Measurements from ENCODE around the gene IL31RA. TPM values are rescaled to one million over a fixed set of nuclear protein-coding genes. Genes with fewer than 3 reads are reported as not detected.

IL31RA gene
- total and polyA plus RNA-seq, 3 experiments from 2014 or later, result not detected

GRCh38 chr5:55880453-55880852 is 29.3 kb downstream of the IL31RA start:
- no peaks in the 10 kb centered on the region for H3K36me3 ChIP-seq (ENCODE audit: insufficient read depth, low read length)
- POLR2A ChIA-PET, result no interaction called here
- Mint-ChIP-seq H3K4me1 (no peaks in the 10 kb centered on the region), H3K27ac (no peak overlapping the region), H3K9me3 (peaks cover 0 to 2% (median 0%) of the 10 kb centered on the region in 5 donors), H3K36me3 (no peaks in the 10 kb centered on the region), H3K4me3 (no peak overlapping the region), H3K27me3 (peaks cover 6 to 8% of the 10 kb centered on the region in 2 donors)
- CTCF ChIA-PET, result no interaction called here
- no peaks in the 10 kb centered on the region for H3K9me3 ChIP-seq (ENCODE audit: low read length)
- H3K27me3 ChIP-seq (ENCODE audit: insufficient read depth, low read length, poor library complexity, severe bottlenecking), result no peaks in the 10 kb centered on the region
- no peak overlapping the region for H3K27ac ChIP-seq (ENCODE audit: low read depth, low read length)
- no peak for DNase-seq
- no peaks in the 10 kb centered on the region for H3K4me1 ChIP-seq (ENCODE audit: insufficient read depth, low read length)
- no peak overlapping the region for H3K4me3 ChIP-seq (ENCODE audit: low read length)

- ChIA-PET CTCF (no interaction called here), POLR2A (no interaction called here)
- Mint-ChIP-seq H3K4me1 (peaks cover 0 to 2% (median 0%) of the 10 kb centered on the region in 3 donors), H3K27ac (peak overlapping the region in 1 of 8 donors; percentile 60), H3K36me3 (no peaks in the 10 kb centered on the region), H3K4me3 (no peak overlapping the region), H3K9me3 (peaks cover 0 to 2% (median 0%) of the 10 kb centered on the region in 5 donors), H3K27me3 (peaks cover 5 to 6% of the 10 kb centered on the region in 2 donors)
- H3K4me1 ChIP-seq (ENCODE audit: insufficient read depth, low read length), result no peaks in the 10 kb centered on the region
- no peaks in the 10 kb centered on the region for H3K36me3 ChIP-seq (ENCODE audit: insufficient read depth, low read length)
- no peak overlapping the region for H3K27ac ChIP-seq (ENCODE audit: low read depth, low read length)
- no peaks in the 10 kb centered on the region for H3K9me3 ChIP-seq (ENCODE audit: low read length)
- H3K4me3 ChIP-seq (ENCODE audit: low read length), result no peak overlapping the region
- no peaks in the 10 kb centered on the region for H3K27me3 ChIP-seq (ENCODE audit: insufficient read depth, low read length, poor library complexity, severe bottlenecking)
- DNase-seq, result no peak
Observed at GRCh38 chr5:55885359-55885758, 34.2 kb downstream of the IL31RA start.

GRCh38 chr5:55888205-55888604 is 37.0 kb downstream of the IL31RA start:
- H3K36me3 Mint-ChIP-seq, result no peaks in the 10 kb centered on the region
- Histone ChIP-seq H3K36me3 (ENCODE audit: insufficient read depth, low read length) (no peaks in the 10 kb centered on the region), H3K9me3 (ENCODE audit: low read length) (no peaks in the 10 kb centered on the region), H3K4me3 (ENCODE audit: low read length) (no peak overlapping the region), H3K27me3 (ENCODE audit: insufficient read depth, low read length, poor library complexity, severe bottlenecking) (no peaks in the 10 kb centered on the region), H3K27ac (ENCODE audit: low read depth, low read length) (no peak overlapping the region), H3K4me1 (ENCODE audit: insufficient read depth, low read length) (no peaks in the 10 kb centered on the region)
- H3K9me3 Mint-ChIP-seq, result peaks cover 0 to 1% (median 0%) of the 10 kb centered on the region in 5 donors
- H3K4me3 Mint-ChIP-seq, result no peak overlapping the region
- CTCF ChIA-PET, result no interaction called here
- peaks cover 0 to 2% (median 0%) of the 10 kb centered on the region in 3 donors for H3K4me1 Mint-ChIP-seq
- H3K27ac Mint-ChIP-seq, result no peak overlapping the region
- H3K27me3 Mint-ChIP-seq, result peaks cover 5 to 6% of the 10 kb centered on the region in 2 donors
- DNase-seq, result no peak
- POLR2A ChIA-PET, result no interaction called here

GRCh38 chr5:55892479-55892878 is 41.3 kb downstream of the IL31RA start:
- H3K27me3 Mint-ChIP-seq, result peaks cover 1 to 5% of the 10 kb centered on the region in 2 donors
- peaks cover 0 to 6% (median 4%) of the 10 kb centered on the region in 3 donors for H3K4me1 Mint-ChIP-seq
- no peak for DNase-seq
- Histone ChIP-seq H3K4me3 (ENCODE audit: low read length) (no peak overlapping the region), H3K27me3 (ENCODE audit: insufficient read depth, low read length, poor library complexity, severe bottlenecking) (no peaks in the 10 kb centered on the region), H3K9me3 (ENCODE audit: low read length) (no peaks in the 10 kb centered on the region), H3K4me1 (ENCODE audit: insufficient read depth, low read length) (no peaks in the 10 kb centered on the region), H3K36me3 (ENCODE audit: insufficient read depth, low read length) (no peaks in the 10 kb centered on the region), H3K27ac (ENCODE audit: low read depth, low read length) (no peak overlapping the region)
- peaks cover 0 to 1% (median 0%) of the 10 kb centered on the region in 5 donors for H3K9me3 Mint-ChIP-seq
- H3K36me3 Mint-ChIP-seq, result no peaks in the 10 kb centered on the region
- no peak overlapping the region for H3K4me3 Mint-ChIP-seq
- POLR2A ChIA-PET, result no interaction called here
- H3K27ac Mint-ChIP-seq, result no peak overlapping the region
- CTCF ChIA-PET, result interaction anchor here (1.6 kb wide), 1 partner anchor 11 kb away, joined by 3 read pairs; no protein-coding TSS in a partner anchor

- no peak overlapping the region for H3K27ac Mint-ChIP-seq
- Histone ChIP-seq H3K4me3 (ENCODE audit: low read length) (no peak overlapping the region), H3K27me3 (ENCODE audit: insufficient read depth, low read length, poor library complexity, severe bottlenecking) (no peaks in the 10 kb centered on the region), H3K4me1 (ENCODE audit: insufficient read depth, low read length) (no peaks in the 10 kb centered on the region), H3K36me3 (ENCODE audit: insufficient read depth, low read length) (no peaks in the 10 kb centered on the region), H3K9me3 (ENCODE audit: low read length) (no peaks in the 10 kb centered on the region), H3K27ac (ENCODE audit: low read depth, low read length) (no peak overlapping the region)
- CTCF ChIA-PET, result interaction anchor here (1.6 kb wide), 1 partner anchor 9 kb away, joined by 3 read pairs; no protein-coding TSS in a partner anchor
- H3K9me3 Mint-ChIP-seq, result peaks cover 0 to 1% (median 0%) of the 10 kb centered on the region in 5 donors
- POLR2A ChIA-PET, result no interaction called here
- DNase-seq, result no peak
- H3K4me1 Mint-ChIP-seq, result peaks cover 2 to 10% (median 10%) of the 10 kb centered on the region in 3 donors
- H3K27me3 Mint-ChIP-seq, result peaks cover 1 to 11% of the 10 kb centered on the region in 2 donors
- no peaks in the 10 kb centered on the region for H3K36me3 Mint-ChIP-seq
- H3K4me3 Mint-ChIP-seq, result no peak overlapping the region
Observed at GRCh38 chr5:55894135-55894534, 43.0 kb downstream of the IL31RA start.

- H3K4me3 ChIP-seq (ENCODE audit: low read length), result no peak overlapping the region
- Mint-ChIP-seq H3K4me3 (no peak overlapping the region), H3K27ac (no peak overlapping the region), H3K27me3 (peaks cover 1 to 18% of the 10 kb centered on the region in 2 donors), H3K9me3 (peaks cover 0 to 1% (median 0%) of the 10 kb centered on the region in 5 donors), H3K4me1 (peaks cover 2 to 10% (median 10%) of the 10 kb centered on the region in 3 donors), H3K36me3 (no peaks in the 10 kb centered on the region)
- H3K9me3 ChIP-seq (ENCODE audit: low read length), result no peaks in the 10 kb centered on the region
- H3K27ac ChIP-seq (ENCODE audit: low read depth, low read length), result no peak overlapping the region
- no peak for DNase-seq
- CTCF ChIA-PET, result no interaction called here
- H3K27me3 ChIP-seq (ENCODE audit: insufficient read depth, low read length, poor library complexity, severe bottlenecking), result no peaks in the 10 kb centered on the region
- H3K4me1 ChIP-seq (ENCODE audit: insufficient read depth, low read length), result no peaks in the 10 kb centered on the region
- POLR2A ChIA-PET, result no interaction called here
- no peaks in the 10 kb centered on the region for H3K36me3 ChIP-seq (ENCODE audit: insufficient read depth, low read length)
Observed at GRCh38 chr5:55895346-55895745, 44.2 kb downstream of the IL31RA start.

- ChIA-PET POLR2A (no interaction called here), CTCF (no interaction called here)
- H3K27ac ChIP-seq (ENCODE audit: low read depth, low read length), result no peak overlapping the region
- no peak overlapping the region for H3K4me3 ChIP-seq (ENCODE audit: low read length)
- Mint-ChIP-seq H3K9me3 (peaks cover 0 to 1% (median 0%) of the 10 kb centered on the region in 5 donors), H3K27me3 (peaks cover 3 to 18% of the 10 kb centered on the region in 2 donors), H3K4me1 (peaks cover 2 to 11% (median 10%) of the 10 kb centered on the region in 3 donors), H3K36me3 (no peaks in the 10 kb centered on the region), H3K4me3 (no peak overlapping the region), H3K27ac (peak overlapping the region in 1 of 8 donors; percentile 9)
- no peak for DNase-seq
- no peaks in the 10 kb centered on the region for H3K4me1 ChIP-seq (ENCODE audit: insufficient read depth, low read length)
- H3K27me3 ChIP-seq (ENCODE audit: insufficient read depth, low read length, poor library complexity, severe bottlenecking), result no peaks in the 10 kb centered on the region
- H3K36me3 ChIP-seq (ENCODE audit: insufficient read depth, low read length), result no peaks in the 10 kb centered on the region
- no peaks in the 10 kb centered on the region for H3K9me3 ChIP-seq (ENCODE audit: low read length)
Observed at GRCh38 chr5:55896238-55896637, 45.1 kb downstream of the IL31RA start.

- ChIA-PET CTCF (no interaction called here), POLR2A (no interaction called here)
- Histone ChIP-seq H3K36me3 (ENCODE audit: insufficient read depth, low read length) (no peaks in the 10 kb centered on the region), H3K9me3 (ENCODE audit: low read length) (no peaks in the 10 kb centered on the region), H3K4me1 (ENCODE audit: insufficient read depth, low read length) (no peaks in the 10 kb centered on the region), H3K4me3 (ENCODE audit: low read length) (no peak overlapping the region), H3K27me3 (ENCODE audit: insufficient read depth, low read length, poor library complexity, severe bottlenecking) (no peaks in the 10 kb centered on the region), H3K27ac (ENCODE audit: low read depth, low read length) (no peak overlapping the region)
- Mint-ChIP-seq H3K27ac (no peak overlapping the region), H3K36me3 (no peaks in the 10 kb centered on the region), H3K4me3 (peak overlapping the region in 1 of 7 donors; percentile 67), H3K9me3 (peaks cover 0 to 1% (median 0%) of the 10 kb centered on the region in 5 donors), H3K4me1 (peaks cover 2 to 11% (median 10%) of the 10 kb centered on the region in 3 donors), H3K27me3 (peaks cover 3 to 18% of the 10 kb centered on the region in 2 donors)
- no peak for DNase-seq
Observed at GRCh38 chr5:55896663-55897062, 45.5 kb downstream of the IL31RA start.

Measured in CD8-positive, alpha-beta memory T cell (primary cell).